HG03575 (cell line): ENCODE data around the gene PRTN3.
"Not testable (repeated sequence)": the region's sequence is repeated elsewhere in the genome, so short reads cannot be mapped to it uniquely, and the experiment has no call there.

Experiments used
- ATAC-seq: cut with Tn5 transposase; IDR thresholded peaks from one replicate; pipeline ENCODE4 v1.9.1; 2021; ENCODE audit not compliant: unreplicated experiment, insufficient number of reproducible peaks, low FRiP score; ENCODE audit errors: extremely low read depth

PRTN3 gene

DNA sequence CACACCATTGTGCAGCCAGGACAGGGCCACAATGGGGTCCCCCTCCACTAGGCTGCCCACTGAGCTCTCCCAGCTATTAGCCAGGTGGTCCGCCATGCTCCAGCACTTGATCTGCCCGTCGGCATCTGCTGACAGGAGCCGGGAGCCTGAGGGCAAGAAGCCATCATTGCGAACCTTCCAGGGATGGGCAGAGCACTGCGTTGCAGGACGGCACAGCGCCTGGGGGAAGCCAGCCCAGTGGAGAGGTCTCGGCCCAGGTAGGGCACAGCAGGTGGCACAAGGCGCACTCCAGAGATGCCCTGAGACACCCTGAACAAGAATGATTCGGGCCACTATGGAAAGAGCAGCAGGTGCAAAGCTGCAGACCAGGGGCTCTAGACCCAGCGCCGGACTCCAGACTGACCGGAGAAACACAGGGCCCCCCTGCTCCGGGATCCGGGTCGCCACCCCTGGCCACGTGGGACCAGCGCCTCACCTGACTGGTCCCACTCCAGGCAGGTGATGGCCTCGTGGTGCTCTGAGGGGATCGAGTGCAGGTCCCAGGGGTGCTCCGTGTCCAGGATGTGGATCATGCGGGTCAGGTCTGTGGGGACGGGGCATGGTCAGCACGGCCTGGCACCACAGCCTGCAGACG, 49.0 kb downstream of the PRTN3 start:
- ATAC-seq = no peak

DNA sequence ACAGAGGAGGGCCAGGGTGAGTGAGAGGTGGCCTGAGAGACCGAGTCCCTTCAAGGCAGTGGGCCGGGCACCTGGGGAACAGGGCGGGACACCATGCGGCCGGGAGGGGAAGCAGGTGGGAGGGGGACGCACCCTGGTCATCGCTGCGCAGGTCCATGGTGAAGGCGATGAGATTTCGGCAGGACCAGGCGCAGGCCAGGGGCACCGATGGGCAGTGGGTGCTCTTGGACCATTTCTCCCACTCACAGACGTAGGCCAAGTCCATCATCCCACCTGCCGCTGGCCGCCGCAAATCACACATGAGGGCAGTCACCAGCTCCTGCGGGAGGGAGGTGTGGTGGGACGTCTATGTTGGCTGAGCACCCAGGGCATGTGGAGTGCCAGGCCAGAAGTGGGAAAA, 50.0 kb downstream of the PRTN3 start:
- ATAC-seq = no peak

DNA sequence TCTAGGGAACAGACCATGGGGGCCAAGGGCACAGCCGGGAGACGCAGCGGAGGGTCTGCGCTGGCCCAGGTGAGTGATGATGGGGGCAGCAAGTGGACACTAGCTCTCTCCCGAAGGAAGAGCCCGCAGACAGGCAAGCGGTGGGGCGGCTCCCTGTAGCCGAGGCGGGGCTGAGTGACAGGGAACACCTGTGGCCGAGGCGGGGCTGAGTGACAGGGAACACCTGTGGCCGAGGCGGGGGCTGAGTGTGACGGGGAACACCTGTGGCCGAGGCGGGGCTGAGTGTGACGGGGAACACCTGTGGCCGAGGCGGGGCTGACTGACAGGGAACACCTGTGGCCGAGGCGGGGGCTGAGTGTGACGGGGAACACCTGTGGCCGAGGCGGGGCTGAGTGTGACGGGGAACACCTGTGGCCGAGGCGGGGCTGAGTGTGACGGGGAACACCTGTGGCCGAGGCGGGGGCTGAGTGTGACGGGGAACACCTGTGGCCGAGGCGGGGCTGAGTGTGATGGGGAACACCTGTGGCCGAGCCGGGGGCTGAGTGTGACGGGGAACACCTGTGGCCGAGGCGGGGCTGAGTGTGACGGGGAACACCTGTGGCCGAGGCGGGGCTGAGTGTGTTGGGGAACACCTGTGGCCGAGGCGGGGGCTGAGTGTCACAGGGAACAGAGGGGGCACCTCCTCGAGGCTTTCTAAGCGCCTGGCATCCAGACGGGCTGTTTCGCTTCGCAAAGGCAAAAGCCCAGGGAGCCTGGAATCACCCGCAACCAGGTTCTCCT, 50.8 kb downstream of the PRTN3 start:
- ATAC-seq = not testable (repeated sequence)

DNA sequence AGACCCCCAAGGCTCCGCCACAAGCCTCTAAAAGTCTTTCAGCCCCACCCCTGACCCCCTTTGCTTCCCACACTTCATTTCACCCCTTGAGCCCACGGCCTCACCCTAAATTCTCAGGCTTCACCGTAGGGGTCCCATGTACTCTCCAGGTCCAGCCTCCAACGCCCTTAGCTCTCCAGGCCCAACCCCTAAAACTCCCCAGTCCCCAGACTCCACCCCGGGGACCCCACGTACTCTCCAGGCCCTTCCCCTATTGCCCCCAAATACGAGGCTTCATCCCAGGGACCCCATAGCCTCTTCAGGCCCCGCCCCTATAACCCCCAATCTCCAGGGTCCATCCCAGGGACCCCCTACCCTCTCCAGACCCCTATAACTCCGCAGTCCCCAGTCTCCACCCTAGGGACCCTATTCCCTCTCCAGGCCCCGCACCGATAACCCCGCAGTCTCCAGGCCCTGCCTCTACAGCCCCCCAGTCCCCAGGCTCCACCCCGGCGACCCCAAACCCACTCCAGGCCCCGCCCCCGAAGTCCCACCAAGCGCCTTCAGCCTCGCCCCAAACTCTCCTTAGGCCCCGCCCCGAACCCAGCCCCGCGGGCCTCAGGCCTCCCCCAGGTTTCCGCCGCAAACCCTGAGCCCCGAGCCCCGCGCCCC, 51.6 kb downstream of the PRTN3 start:
- ATAC-seq = no peak

DNA sequence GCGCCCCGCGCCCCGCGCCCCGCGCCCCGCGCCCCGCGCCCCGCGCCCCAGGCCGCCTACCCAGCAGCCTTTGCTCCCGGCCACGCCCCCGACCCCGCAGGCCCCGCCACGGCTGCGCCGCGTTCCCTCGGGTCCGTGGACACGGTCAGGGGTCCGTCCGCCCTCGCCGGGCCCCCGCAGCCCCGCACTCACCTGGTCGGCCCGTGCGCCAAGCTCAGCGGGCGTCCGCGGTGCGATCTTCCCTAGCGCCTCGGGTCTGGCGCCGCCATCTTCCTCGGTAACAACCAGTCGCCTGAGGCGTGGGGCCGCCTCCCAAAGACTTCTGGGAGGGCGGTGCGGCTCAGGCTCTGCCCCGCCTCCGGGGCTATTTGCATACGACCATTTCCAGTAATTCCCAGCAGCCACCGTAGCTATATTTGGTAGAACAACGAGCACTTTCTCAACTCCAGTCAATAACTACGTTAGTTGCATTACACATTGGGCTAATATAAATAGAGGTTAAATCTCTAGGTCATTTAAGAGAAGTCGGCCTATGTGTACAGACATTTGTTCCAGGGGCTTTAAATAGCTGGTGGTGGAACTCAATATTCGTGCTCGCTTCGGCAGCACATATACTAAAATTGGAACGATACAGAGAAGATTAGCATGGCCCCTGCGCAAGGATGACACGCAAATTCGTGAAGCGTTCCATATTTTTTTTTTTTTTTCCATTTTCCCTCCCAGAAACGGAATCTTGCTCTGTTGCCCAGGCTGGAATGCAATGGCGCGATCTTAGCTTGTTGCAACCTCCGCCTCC, 52.3 kb downstream of the PRTN3 start, which contains the start of the genes MED16 and RNU6-9:
Gene MED16, minus strand, starts transcription at position 294 of the 796 bp plus-strand sequence. CDS start 2,056 bp downstream, outside the sequence.
Gene RNU6-9, plus strand, starts transcription at position 591 of the 796 bp plus-strand sequence.
- peak; percentile 44 for ATAC-seq

DNA sequence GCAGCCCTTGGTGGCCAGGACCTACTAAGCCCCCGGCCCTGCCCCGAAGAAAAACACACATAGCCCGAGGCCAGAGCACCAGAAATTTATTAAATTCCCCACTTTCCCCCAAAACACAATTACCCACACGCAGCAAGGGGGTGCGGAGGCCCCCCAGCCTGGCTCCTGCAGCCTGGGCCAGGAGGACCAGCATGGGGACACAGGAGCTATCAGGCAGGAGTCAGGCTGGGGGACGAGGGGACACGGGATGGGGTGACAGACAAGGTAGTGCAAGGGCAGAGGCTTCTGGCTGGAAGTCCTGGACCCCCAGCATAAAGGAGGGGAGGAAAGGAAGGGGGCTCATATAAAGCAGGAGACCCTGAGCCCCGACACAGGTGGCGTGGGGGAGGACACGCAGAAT, 55.6 kb downstream of the PRTN3 start:
- ATAC-seq = no peak

DNA sequence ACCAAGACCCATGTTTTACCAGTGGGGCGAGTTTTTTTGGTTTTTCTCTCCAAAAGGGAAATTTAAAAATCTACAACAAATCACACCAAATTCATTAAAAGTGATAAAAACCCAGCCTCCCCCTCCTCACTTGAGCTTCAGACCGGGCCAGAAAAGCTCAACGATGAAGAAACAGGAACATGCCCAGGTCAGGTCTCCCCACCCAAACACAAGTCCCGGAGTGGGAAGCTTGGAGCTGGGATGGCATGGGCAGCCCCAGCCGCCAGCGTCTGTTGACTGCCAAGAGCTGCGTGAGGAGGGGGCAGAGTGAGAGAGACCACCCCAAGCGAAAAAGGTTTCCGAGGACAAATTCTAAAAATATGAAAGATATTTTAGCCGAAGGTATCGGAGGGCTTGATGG, 56.2 kb downstream of the PRTN3 start:
- no peak for ATAC-seq

DNA sequence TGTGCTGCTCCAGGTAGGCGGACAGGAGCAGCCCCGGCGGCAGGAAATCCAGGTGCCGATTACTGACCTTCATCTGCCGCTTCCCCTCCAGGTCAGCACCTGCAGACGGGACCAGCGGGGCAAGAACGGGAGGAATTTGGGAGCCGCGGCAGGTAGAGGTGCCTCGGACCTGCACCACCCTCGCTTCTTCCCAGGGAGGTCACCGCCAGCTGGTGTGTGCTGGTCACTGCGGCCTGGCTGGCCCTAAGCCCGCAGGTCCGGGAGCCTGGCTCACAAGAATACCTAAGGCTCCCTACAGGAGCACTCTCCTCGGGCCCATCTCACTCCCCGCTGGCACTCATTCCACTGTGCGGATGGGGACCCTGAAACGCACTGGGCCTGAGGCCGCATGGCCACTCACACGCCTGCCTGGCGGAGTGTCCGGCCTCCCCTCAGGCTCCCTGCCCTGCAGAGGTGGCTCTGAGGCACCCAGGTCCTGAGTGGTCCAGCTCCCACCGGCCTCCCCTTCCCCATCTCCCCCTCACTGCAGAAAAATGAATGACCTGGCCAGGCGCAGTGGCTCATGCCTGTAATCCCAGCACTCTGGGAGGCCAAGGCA, 56.7 kb downstream of the PRTN3 start:
- no peak for ATAC-seq
